Suprapubic skin (tissue), 3 donors: Measurements from ENCODE around the gene RPP25L.

Source experiments
- POLR2A ChIP-seq, 2 donors: fragments of 450-650 bp; IDR thresholded peaks; one replicate each; pipeline ENCODE4 v1.6.1; 2017; ENCODE audit warnings: antibody characterized with exemption in 2 of 2, mild to moderate bottlenecking in 2 of 2, moderate library complexity in 2 of 2
- TF ChIP-seq, protein P1 (sequence below), 2 donors: fragments of 200-600 bp in 1 of 2; fragments of 450-650 bp in 1 of 2; sonication (generic) in 1 of 2; IDR thresholded peaks; one replicate each; pipeline ENCODE4 v1.5.1; 2016 to 2019; ENCODE audit warnings: antibody characterized with exemption in 2 of 2, mild to moderate bottlenecking in 1 of 2, moderate library complexity in 1 of 2

GRCh38 chr9:34576597-34577399, 35.1 kb downstream of the RPP25L start:
- TF ChIP-seq, protein P1, sequence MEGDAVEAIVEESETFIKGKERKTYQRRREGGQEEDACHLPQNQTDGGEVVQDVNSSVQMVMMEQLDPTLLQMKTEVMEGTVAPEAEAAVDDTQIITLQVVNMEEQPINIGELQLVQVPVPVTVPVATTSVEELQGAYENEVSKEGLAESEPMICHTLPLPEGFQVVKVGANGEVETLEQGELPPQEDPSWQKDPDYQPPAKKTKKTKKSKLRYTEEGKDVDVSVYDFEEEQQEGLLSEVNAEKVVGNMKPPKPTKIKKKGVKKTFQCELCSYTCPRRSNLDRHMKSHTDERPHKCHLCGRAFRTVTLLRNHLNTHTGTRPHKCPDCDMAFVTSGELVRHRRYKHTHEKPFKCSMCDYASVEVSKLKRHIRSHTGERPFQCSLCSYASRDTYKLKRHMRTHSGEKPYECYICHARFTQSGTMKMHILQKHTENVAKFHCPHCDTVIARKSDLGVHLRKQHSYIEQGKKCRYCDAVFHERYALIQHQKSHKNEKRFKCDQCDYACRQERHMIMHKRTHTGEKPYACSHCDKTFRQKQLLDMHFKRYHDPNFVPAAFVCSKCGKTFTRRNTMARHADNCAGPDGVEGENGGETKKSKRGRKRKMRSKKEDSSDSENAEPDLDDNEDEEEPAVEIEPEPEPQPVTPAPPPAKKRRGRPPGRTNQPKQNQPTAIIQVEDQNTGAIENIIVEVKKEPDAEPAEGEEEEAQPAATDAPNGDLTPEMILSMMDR (IDR thresholded peaks at IDR 0.05): no peak
- TF ChIP-seq POLR2A (IDR thresholded peaks at IDR 0.05): no peak
